ENCODE measurements around the gene PPP2R5C.

DNA sequence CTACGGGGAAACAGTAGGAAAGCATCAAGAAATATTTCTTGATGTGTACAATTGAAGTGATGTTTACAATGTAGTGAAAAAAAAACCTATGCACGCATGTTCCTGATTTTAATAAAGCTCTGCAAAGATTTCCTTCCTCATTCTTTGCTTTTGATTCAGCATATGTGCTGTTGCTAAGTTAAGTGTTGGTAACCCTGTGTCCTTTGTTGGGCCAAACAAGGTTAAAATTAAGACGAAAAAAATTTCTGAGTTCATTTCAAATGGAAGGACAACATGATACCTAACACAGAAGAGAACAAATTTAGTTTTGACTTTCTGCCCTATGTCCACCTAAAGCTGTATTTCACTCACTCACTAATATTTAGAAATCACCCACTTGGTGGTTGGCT is 62.8 kb downstream of the PPP2R5C start:
- no peak for TF ChIP-seq CTCF (IDR thresholded peaks at IDR 0.05)
- no peak for TF ChIP-seq POLR2AphosphoS5 (IDR thresholded peaks at IDR 0.05; ENCODE audit: low read depth, low read length)
